Nephron progenitor cell (in vitro differentiated cells): ENCODE results near the gene IQCE.
"Not testable (repeated sequence)": the region's sequence is repeated elsewhere in the genome, so short reads cannot be mapped to it uniquely, and the experiment has no call there.

ENCODE experiments used
- DNase-seq: peaks from one replicate; pipeline ENCODE4 v3.0.0; 2021
- H3K27ac Mint-ChIP-seq: 2 replicates; pipeline ENCODE4 v1.8.0; 2021; ENCODE audit warnings: mild to moderate bottlenecking, moderate library complexity, mixed read lengths
- H3K27me3 Mint-ChIP-seq: 2 replicates; pipeline ENCODE4 v1.8.0; 2021; ENCODE audit warnings: mild to moderate bottlenecking, low read depth, mixed read lengths; ENCODE audit not compliant: poor library complexity
- H3K36me3 Mint-ChIP-seq: 2 replicates; pipeline ENCODE4 v1.8.0; 2021; ENCODE audit warnings: low read depth, mixed read lengths
- H3K4me1 Mint-ChIP-seq: 2 replicates; pipeline ENCODE4 v1.8.0; 2021; ENCODE audit warnings: mixed read lengths
- H3K4me3 Mint-ChIP-seq: 2 replicates; pipeline ENCODE4 v1.8.0; 2021; ENCODE audit warnings: mild to moderate bottlenecking, moderate library complexity, mixed read lengths
- H3K9me3 Mint-ChIP-seq: 2 replicates; pipeline ENCODE4 v1.8.0; 2021; ENCODE audit warnings: mild to moderate bottlenecking, moderate library complexity, mixed read lengths
- CTCF ChIP-seq: fragments of 200-600 bp; sonication (generic); IDR thresholded peaks from 2 replicates; pipeline ENCODE4 v1.5.0; 2021; ENCODE audit warnings: antibody characterized with exemption

The IQCE gene

GRCh38 chr7:2533566-2533965 is 25.2 kb upstream of the IQCE start:
- not testable (repeated sequence) for DNase-seq, H3K27me3 Mint-ChIP-seq, H3K4me3 Mint-ChIP-seq, H3K36me3 Mint-ChIP-seq, H3K9me3 Mint-ChIP-seq, H3K27ac Mint-ChIP-seq, H3K4me1 Mint-ChIP-seq

GRCh38 chr7:2534214-2534613 is 24.6 kb upstream of the IQCE start:
- H3K27me3 Mint-ChIP-seq, H3K36me3 Mint-ChIP-seq, H3K27ac Mint-ChIP-seq, DNase-seq, H3K4me3 Mint-ChIP-seq, H3K4me1 Mint-ChIP-seq, H3K9me3 Mint-ChIP-seq: not testable (repeated sequence)

- H3K9me3 Mint-ChIP-seq, H3K4me1 Mint-ChIP-seq, H3K4me3 Mint-ChIP-seq, H3K36me3 Mint-ChIP-seq, H3K27me3 Mint-ChIP-seq, DNase-seq, H3K27ac Mint-ChIP-seq: not testable (repeated sequence)
These were observed 22.7 kb upstream of the IQCE start for GRCh38 chr7:2535872-2536627.

GRCh38 chr7:2537981-2538851 is 20.6 kb upstream of the IQCE start:
- Mint-ChIP-seq H3K4me1 (no peaks in the 10 kb centered on the region), H3K9me3 (peaks cover 2% of the 10 kb centered on the region), H3K27me3 (no peaks in the 10 kb centered on the region), H3K4me3 (no peak overlapping the region), H3K27ac (no peak overlapping the region), H3K36me3 (no peaks in the 10 kb centered on the region)
- TF ChIP-seq CTCF = no peak
- no peak for DNase-seq

- no peak for DNase-seq
- no peak for TF ChIP-seq CTCF
- H3K9me3 Mint-ChIP-seq = peaks cover 2% of the 10 kb centered on the region
- H3K27ac Mint-ChIP-seq = no peak overlapping the region
- no peaks in the 10 kb centered on the region for H3K36me3 Mint-ChIP-seq
- no peak overlapping the region for H3K4me3 Mint-ChIP-seq
- no peaks in the 10 kb centered on the region for H3K27me3 Mint-ChIP-seq
- H3K4me1 Mint-ChIP-seq = no peaks in the 10 kb centered on the region
These were observed 19.5 kb upstream of the IQCE start for GRCh38 chr7:2539031-2539911.

- H3K9me3 Mint-ChIP-seq = peaks cover 2% of the 10 kb centered on the region
- H3K36me3 Mint-ChIP-seq = no peaks in the 10 kb centered on the region
- H3K4me3 Mint-ChIP-seq = no peak overlapping the region
- TF ChIP-seq CTCF = no peak
- no peak overlapping the region for H3K27ac Mint-ChIP-seq
- no peaks in the 10 kb centered on the region for H3K4me1 Mint-ChIP-seq
- DNase-seq = no peak
- H3K27me3 Mint-ChIP-seq = no peaks in the 10 kb centered on the region
These were observed 18.6 kb upstream of the IQCE start for GRCh38 chr7:2540133-2540532.

- Mint-ChIP-seq H3K9me3 (no peaks in the 10 kb centered on the region), H3K4me1 (no peaks in the 10 kb centered on the region), H3K36me3 (peaks cover 2% of the 10 kb centered on the region), H3K4me3 (no peak overlapping the region), H3K27ac (no peak overlapping the region), H3K27me3 (no peaks in the 10 kb centered on the region)
- TF ChIP-seq CTCF = no peak
- DNase-seq = no peak
These were observed 18.1 kb upstream of the IQCE start for GRCh38 chr7:2540641-2541051.
